Liver (tissue), 9 donors: ENCODE results near the gene PDRG1. TPM values are rescaled to one million over a fixed set of nuclear protein-coding genes. Genes with fewer than 3 reads are reported as not detected.

Source experiments
- DNase-seq: peaks from one replicate; pipeline ENCODE4 v3.0.0-alpha.2; 2017; ENCODE audit warnings: low spot score
- H3K27ac ChIP-seq, 2 donors: one replicate each; pipeline ENCODE4 v1.7.0; 2013; ENCODE audit warnings: inconsistent platforms in 2 of 2, low read length in 2 of 2, control low read depth in 1 of 2, low read depth in 1 of 2, mild to moderate bottlenecking in 1 of 2
- H3K27me3 ChIP-seq, 4 donors: one replicate each; pipeline versions ENCODE4 v1.6.1 to v1.7.0; 2013; ENCODE audit warnings: low read length in 3 of 4, inconsistent platforms in 1 of 4, mild to moderate bottlenecking in 1 of 4, moderate library complexity in 1 of 4; ENCODE audit not compliant: control insufficient read depth in 4 of 4, insufficient read depth in 4 of 4
- H3K36me3 ChIP-seq, 4 donors: one replicate each; pipeline versions ENCODE4 v1.6.1 to v1.7.0; 2013; ENCODE audit warnings: low read length in 3 of 4, mild to moderate bottlenecking in 3 of 4, low read depth in 1 of 4, moderate library complexity in 1 of 4; ENCODE audit not compliant: control insufficient read depth in 4 of 4, insufficient read depth in 3 of 4
- H3K4me1 ChIP-seq, 4 donors: one replicate each; pipeline versions ENCODE4 v1.6.1 to v1.7.0; 2013; ENCODE audit warnings: low read length in 3 of 4, mild to moderate bottlenecking in 3 of 4, moderate library complexity in 1 of 4; ENCODE audit not compliant: control insufficient read depth in 4 of 4, insufficient read depth in 4 of 4
- H3K4me3 ChIP-seq, 3 donors: one replicate each; pipeline versions ENCODE4 v1.6.1 to v1.7.0; 2013; ENCODE audit warnings: low read length in 3 of 3, control low read depth in 1 of 3, low read depth in 1 of 3, mild to moderate bottlenecking in 1 of 3
- H3K9ac ChIP-seq, 2 donors: one replicate each; pipeline ENCODE4 v1.7.0; 2013; ENCODE audit warnings: low read length in 2 of 2, mild to moderate bottlenecking in 2 of 2, moderate library complexity in 2 of 2, control low read depth in 1 of 2, low read depth in 1 of 2
- H3K9me3 ChIP-seq, 4 donors: one replicate each; pipeline versions ENCODE4 v1.6.1 to v1.7.0; 2013; ENCODE audit warnings: low read length in 3 of 4; ENCODE audit not compliant: control insufficient read depth in 4 of 4
- EGR1 ChIP-seq, 2 donors: IDR thresholded peaks; 2 replicates each; pipeline ENCODE4 v1.6.1; 2016 to 2018; ENCODE audit warnings: antibody characterized with exemption in 2 of 2, low read depth in 2 of 2
- FOXA1 ChIP-seq: IDR thresholded peaks from 2 replicates; pipeline ENCODE4 v1.6.1; 2016; ENCODE audit warnings: antibody characterized with exemption
- GABPA ChIP-seq, 2 donors: IDR thresholded peaks in 1 of 2; conservative IDR thresholded peaks in 1 of 2; 2 replicates each; pipeline ENCODE4 v1.6.1; 2016; ENCODE audit warnings: antibody characterized with exemption in 2 of 2, mild to moderate bottlenecking in 1 of 2, moderate library complexity in 1 of 2
- HNF4A ChIP-seq, 2 donors: conservative IDR thresholded peaks; 2 replicates each; pipeline ENCODE4 v1.6.1; 2016; ENCODE audit warnings: antibody characterized with exemption in 2 of 2, mild to moderate bottlenecking in 2 of 2
- HNF4G ChIP-seq: IDR thresholded peaks from 2 replicates; pipeline ENCODE4 v1.6.1; 2016; ENCODE audit warnings: antibody characterized with exemption
- JUND ChIP-seq, 2 donors: IDR thresholded peaks; 2 replicates each; pipeline ENCODE4 v1.6.1; 2016; ENCODE audit warnings: antibody characterized with exemption in 2 of 2
- MAX ChIP-seq: IDR thresholded peaks from 2 replicates; pipeline ENCODE4 v1.6.1; 2016; ENCODE audit warnings: antibody characterized with exemption
- NR2F2 ChIP-seq: IDR thresholded peaks from 2 replicates; pipeline ENCODE4 v1.6.1; 2016; ENCODE audit warnings: antibody characterized with exemption
- RAD21 ChIP-seq, 2 donors: IDR thresholded peaks; 2 replicates each; pipeline ENCODE4 v1.6.1; 2016; ENCODE audit warnings: antibody characterized with exemption in 2 of 2, mild to moderate bottlenecking in 2 of 2
- REST ChIP-seq: IDR thresholded peaks from 2 replicates; pipeline ENCODE4 v1.6.1; 2016; ENCODE audit warnings: antibody characterized with exemption, mild to moderate bottlenecking
- RXRA ChIP-seq, 2 donors: IDR thresholded peaks; 2 replicates each; pipeline ENCODE4 v1.6.1; 2017 to 2018; ENCODE audit warnings: antibody characterized with exemption in 2 of 2, mild to moderate bottlenecking in 1 of 2
- SP1 ChIP-seq: IDR thresholded peaks from 2 replicates; pipeline ENCODE4 v1.6.1; 2018; ENCODE audit warnings: antibody characterized with exemption, mild to moderate bottlenecking
- TAF1 ChIP-seq: conservative IDR thresholded peaks from 2 replicates; pipeline ENCODE4 v1.6.1; 2016; ENCODE audit warnings: antibody characterized with exemption, mild to moderate bottlenecking
- YY1 ChIP-seq: IDR thresholded peaks from 2 replicates; pipeline ENCODE4 v1.6.1; 2016; ENCODE audit warnings: antibody characterized with exemption, mild to moderate bottlenecking
- ZBTB33 ChIP-seq: IDR thresholded peaks from 2 replicates; pipeline ENCODE4 v1.6.1; 2016; ENCODE audit warnings: antibody characterized with exemption
- WGBS: extraction: QIAGEN DNeasy Blood & Tissue Kit; methylation state at CpG from one replicate; pipeline ENCODE4 v1.1.7; 2013; 5-methylcytosine and 5-hydroxymethylcytosine counted together
- polyA plus RNA-seq, 2 donors: library from polyadenylated mRNA; stranded (reverse) in 1 of 2; unstranded in 1 of 2; fragments of 200-250 nt in 1 of 2; fragments of >200 nt in 1 of 2; fragmentation: Nextera tagmentation in 1 of 2; extraction: Ambion mirVana in 1 of 2; gene quantifications; one replicate each; pipeline versions ENCODE4 v1.2.1 to v1.2.3, GENCODE V29; 2013 to 2015
- total RNA-seq, 2 donors: library from RNA; depleted of rRNA; stranded (reverse); fragments of >200 nt; gene quantifications; one replicate each; pipeline ENCODE4 v1.2.3, GENCODE V29; 2014
- TF ChIP-seq, protein P1 (sequence below): fragments of 150-350 bp; IDR thresholded peaks from 2 replicates; pipeline ENCODE4 v1.5.1; 2017; ENCODE audit warnings: improper control_type of control experiment, low read depth, low read length; ENCODE audit not compliant: missing input control
- TF ChIP-seq, protein P2 (sequence below): IDR thresholded peaks from 2 replicates; pipeline ENCODE4 v1.6.1; 2016; ENCODE audit warnings: antibody characterized with exemption
- donor health status: healthy.
- donor health status: healthy.
- donor health status: healthy.
- donor health status: healthy.
- donor health status: healthy.

Gene PDRG1
- total and polyA plus RNA-seq, 4 donors: 2.2 to 8.0 (median 3.6) TPM

GRCh38 chr20:31968291-31969126 lies 16.7 kb upstream of the PDRG1 start:
- Histone ChIP-seq H3K9me3 (no peaks in the 10 kb centered on the region), H3K36me3 (no peaks in the 10 kb centered on the region), H3K4me3 (peak overlapping the region in 1 of 3 donors; percentile 32), H3K4me1 (peaks cover 0 to 4% (median 0%) of the 10 kb centered on the region in 4 donors), H3K27me3 (peaks cover 3 to 9% (median 5%) of the 10 kb centered on the region in 4 donors), H3K9ac (no peak overlapping the region), H3K27ac (no peak overlapping the region)
- whole genome bisulfite sequencing: 6% methylated on average over 57 of the region's 57 CpGs
- TF ChIP-seq ZBTB33 (no peak), RAD21 (IDR thresholded peaks at IDR 0.05) (peak in 1 of 2 donors; percentile 11), REST (peak; percentile 100), SP1 (no peak), FOXA1 (no peak), MAX (no peak), TAF1 (no peak), HNF4A (conservative IDR thresholded peaks at IDR 0.05) (no peak), JUND (IDR thresholded peaks at IDR 0.05) (no peak), GABPA (IDR thresholded peaks at IDR 0.05 in 1 of 2, conservative IDR thresholded peaks at IDR 0.05 in 1 of 2) (no peak), EGR1 (IDR thresholded peaks at IDR 0.05; ENCODE audit: low read depth in 2 of 2) (no peak), HNF4G (no peak)
- TF ChIP-seq, protein P1, sequence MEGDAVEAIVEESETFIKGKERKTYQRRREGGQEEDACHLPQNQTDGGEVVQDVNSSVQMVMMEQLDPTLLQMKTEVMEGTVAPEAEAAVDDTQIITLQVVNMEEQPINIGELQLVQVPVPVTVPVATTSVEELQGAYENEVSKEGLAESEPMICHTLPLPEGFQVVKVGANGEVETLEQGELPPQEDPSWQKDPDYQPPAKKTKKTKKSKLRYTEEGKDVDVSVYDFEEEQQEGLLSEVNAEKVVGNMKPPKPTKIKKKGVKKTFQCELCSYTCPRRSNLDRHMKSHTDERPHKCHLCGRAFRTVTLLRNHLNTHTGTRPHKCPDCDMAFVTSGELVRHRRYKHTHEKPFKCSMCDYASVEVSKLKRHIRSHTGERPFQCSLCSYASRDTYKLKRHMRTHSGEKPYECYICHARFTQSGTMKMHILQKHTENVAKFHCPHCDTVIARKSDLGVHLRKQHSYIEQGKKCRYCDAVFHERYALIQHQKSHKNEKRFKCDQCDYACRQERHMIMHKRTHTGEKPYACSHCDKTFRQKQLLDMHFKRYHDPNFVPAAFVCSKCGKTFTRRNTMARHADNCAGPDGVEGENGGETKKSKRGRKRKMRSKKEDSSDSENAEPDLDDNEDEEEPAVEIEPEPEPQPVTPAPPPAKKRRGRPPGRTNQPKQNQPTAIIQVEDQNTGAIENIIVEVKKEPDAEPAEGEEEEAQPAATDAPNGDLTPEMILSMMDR: no peak
- peak; percentile 82 for DNase-seq

DNA sequence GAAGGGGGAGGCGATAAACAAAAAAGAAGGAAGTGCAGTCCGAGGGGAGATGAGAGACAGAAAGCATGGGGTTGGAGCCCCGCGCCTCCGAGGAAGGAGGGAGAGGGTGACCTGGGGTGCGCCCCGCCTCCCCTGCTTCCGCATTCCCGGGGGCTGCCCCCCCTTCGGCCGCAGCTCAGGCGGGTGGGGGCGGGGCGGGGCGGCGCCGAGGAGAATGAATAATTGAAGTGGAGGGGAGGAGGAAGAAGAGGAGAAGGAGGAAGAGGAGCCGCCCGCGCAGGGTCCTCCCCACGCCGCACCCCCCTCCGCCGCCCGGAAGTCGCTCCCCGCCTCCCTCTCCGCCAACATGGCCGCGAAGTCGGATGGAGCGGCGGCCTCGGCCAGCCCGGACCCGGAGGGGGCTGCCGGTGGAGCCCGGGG lies 16.0 kb upstream of the PDRG1 start, which contains the start of gene XKR7:
XKR7 (plus strand) TSS at position 322 of the 420 bp plus-strand sequence; CDS start at position 347, 25 bp downstream.
- Histone ChIP-seq H3K9me3 (no peaks in the 10 kb centered on the region), H3K4me1 (peaks cover 0 to 4% (median 0%) of the 10 kb centered on the region in 4 donors), H3K27me3 (peaks cover 3 to 9% (median 6%) of the 10 kb centered on the region in 4 donors), H3K4me3 (peak within 1 kb of the TSS in 1 of 3 donors; percentile 32), H3K36me3 (no peaks in the 10 kb centered on the region), H3K27ac (no peak within 1 kb of the TSS), H3K9ac (no peak within 1 kb of the TSS)
- 5% methylated on average over 38 of the region's 38 CpGs for WGBS
- no peak for DNase-seq
- no peak for TF ChIP-seq HNF4G
- TF ChIP-seq RXRA (IDR thresholded peaks at IDR 0.05): no peak
- TF ChIP-seq SP1: no peak
- TF ChIP-seq GABPA (IDR thresholded peaks at IDR 0.05 in 1 of 2, conservative IDR thresholded peaks at IDR 0.05 in 1 of 2): no peak
- TF ChIP-seq, protein P2, sequence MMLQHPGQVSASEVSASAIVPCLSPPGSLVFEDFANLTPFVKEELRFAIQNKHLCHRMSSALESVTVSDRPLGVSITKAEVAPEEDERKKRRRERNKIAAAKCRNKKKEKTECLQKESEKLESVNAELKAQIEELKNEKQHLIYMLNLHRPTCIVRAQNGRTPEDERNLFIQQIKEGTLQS: no peak
- no peak for TF ChIP-seq EGR1 (IDR thresholded peaks at IDR 0.05; ENCODE audit: low read depth in 2 of 2)
- TF ChIP-seq, protein P1: no peak
- no peak for TF ChIP-seq RAD21 (IDR thresholded peaks at IDR 0.05)
- TF ChIP-seq YY1: no peak
- no peak for TF ChIP-seq HNF4A (conservative IDR thresholded peaks at IDR 0.05)
- no peak for TF ChIP-seq TAF1
- TF ChIP-seq ZBTB33: no peak
- TF ChIP-seq MAX: no peak
- TF ChIP-seq NR2F2: no peak
